CD14-positive monocyte (primary cell): Measurements from ENCODE around the gene TAF1A. TPM values are rescaled to one million over a fixed set of nuclear protein-coding genes. Genes with fewer than 3 reads are reported as not detected.

Source experiments
- DNase-seq, 3 donors: peaks; one replicate each; pipeline ENCODE4 v3.0.0-alpha.2; 2011 to 2022
- H2AFZ ChIP-seq: 2 replicates; pipeline ENCODE4 v1.6.0; 2012; ENCODE audit warnings: mild to moderate bottlenecking, low read depth, low read length, inconsistent platforms; ENCODE audit not compliant: insufficient read depth, poor library complexity, severe bottlenecking
- H3K27ac ChIP-seq, 2 donors: 1 replicate in 1 of 2; 2 replicates in 1 of 2; pipeline ENCODE4 v1.5.1; 2012 to 2013; ENCODE audit warnings: low read length in 2 of 2, control low read depth in 1 of 2, inconsistent platforms in 1 of 2, low read depth in 1 of 2, mild to moderate bottlenecking in 1 of 2
- H3K27me3 ChIP-seq, 2 donors: one replicate each; pipeline versions ENCODE4 v1.6.0 to v1.6.1; 2011 to 2013; ENCODE audit warnings: low read length in 2 of 2; ENCODE audit not compliant: control insufficient read depth in 2 of 2, insufficient read depth in 2 of 2
- H3K36me3 ChIP-seq, 2 donors: replicated peaks in 1 of 2; 1 replicate in 1 of 2; 2 replicates in 1 of 2; pipeline versions ENCODE4 v1.5.1 to v1.6.1; 2012 to 2013; ENCODE audit warnings: low read length in 2 of 2, control low read depth in 1 of 2, inconsistent platforms in 1 of 2, mild to moderate bottlenecking in 1 of 2; ENCODE audit not compliant: insufficient read depth in 2 of 2, control insufficient read depth in 1 of 2
- H3K4me1 ChIP-seq, 2 donors: 1 replicate in 1 of 2; 2 replicates in 1 of 2; pipeline versions ENCODE4 v1.5.1 to v1.6.1; 2012 to 2013; ENCODE audit warnings: low read length in 2 of 2, control low read depth in 1 of 2, inconsistent platforms in 1 of 2, mild to moderate bottlenecking in 1 of 2, moderate library complexity in 1 of 2; ENCODE audit not compliant: insufficient read depth in 2 of 2, control insufficient read depth in 1 of 2
- H3K4me2 ChIP-seq: replicated peaks from 2 replicates; pipeline ENCODE3; 2012; ENCODE audit warnings: low read length, moderate library complexity, mild to moderate bottlenecking; ENCODE audit not compliant: poor library complexity, severe bottlenecking; ENCODE audit errors: extremely low read depth
- H3K4me3 ChIP-seq, 3 experiments: fragments of 200-600 bp in 1 of 3; sonication (generic) in 1 of 3; replicated peaks in 1 of 3; 1 replicate in 2 of 3; 2 replicates in 1 of 3; pipeline ENCODE4 v1.5.1; 2011 to 2013; ENCODE audit warnings: low read length in 3 of 3, mild to moderate bottlenecking in 3 of 3, control low read depth in 2 of 3, low read depth in 2 of 3, inconsistent platforms in 1 of 3, moderate library complexity in 1 of 3
- H3K79me2 ChIP-seq: 2 replicates; pipeline ENCODE4 v1.6.0; 2012; ENCODE audit warnings: mild to moderate bottlenecking, control low read depth, inconsistent platforms, low read length, moderate library complexity; ENCODE audit not compliant: insufficient read depth
- H3K9ac ChIP-seq: 2 replicates; pipeline ENCODE4 v1.6.0; 2017; ENCODE audit warnings: low read length, mild to moderate bottlenecking; ENCODE audit not compliant: insufficient read depth, poor library complexity, severe bottlenecking
- H3K9me3 ChIP-seq, 2 donors: replicated peaks in 1 of 2; 1 replicate in 1 of 2; 2 replicates in 1 of 2; pipeline versions ENCODE4 v1.5.1 to v1.6.1; 2012 to 2013; ENCODE audit warnings: low read length in 2 of 2, control low read depth in 1 of 2; ENCODE audit not compliant: control insufficient read depth in 1 of 2, insufficient read depth in 1 of 2
- H4K20me1 ChIP-seq: 2 replicates; pipeline ENCODE4 v1.6.0; 2012; ENCODE audit warnings: mild to moderate bottlenecking, low read length, control low read depth, moderate library complexity; ENCODE audit not compliant: insufficient read depth
- H3K27ac Mint-ChIP-seq, 7 donors: one replicate each; pipeline ENCODE4 v1.8.0; 2020; ENCODE audit warnings: mild to moderate bottlenecking in 7 of 7, mixed read lengths in 7 of 7, moderate library complexity in 6 of 7, inconsistent platforms in 2 of 7
- H3K27me3 Mint-ChIP-seq, 3 donors: one replicate each; pipeline ENCODE4 v1.8.0; 2021 to 2022; ENCODE audit warnings: low read depth in 3 of 3, mild to moderate bottlenecking in 3 of 3, mixed read lengths in 3 of 3, moderate library complexity in 3 of 3, inconsistent platforms in 1 of 3
- H3K36me3 Mint-ChIP-seq, 2 donors: one replicate each; pipeline ENCODE4 v1.8.0; 2020; ENCODE audit warnings: mixed read lengths in 2 of 2, inconsistent platforms in 1 of 2, mild to moderate bottlenecking in 1 of 2
- H3K4me1 Mint-ChIP-seq: one replicate; pipeline ENCODE4 v1.8.0; 2020; ENCODE audit warnings: mild to moderate bottlenecking, mixed read lengths
- H3K4me3 Mint-ChIP-seq, 2 donors: one replicate each; pipeline ENCODE4 v1.8.0; 2020; ENCODE audit warnings: mild to moderate bottlenecking in 2 of 2, mixed read lengths in 2 of 2, moderate library complexity in 1 of 2
- H3K9me3 Mint-ChIP-seq, 7 donors: one replicate each; pipeline ENCODE4 v1.8.0; 2020 to 2022; ENCODE audit warnings: mixed read lengths in 7 of 7, mild to moderate bottlenecking in 6 of 7, moderate library complexity in 6 of 7, inconsistent platforms in 2 of 7
- WGBS: methylation state at CpG from one replicate; pipeline ENCODE4 v1.1.5; 2013; ENCODE audit warnings: missing lambda C conversion rate; ENCODE audit not compliant: insufficient coverage; 5-methylcytosine and 5-hydroxymethylcytosine counted together
- intact Hi-C, 2 donors: fragments of 100-400 bp; cut with micrococcal nuclease; formaldehyde crosslinking; loops; one replicate each; pipeline versions ENCODE4 v1.15.0 to v1.15.1; 2023
- polyA plus RNA-seq, 3 donors: library from polyadenylated mRNA; depleted of rRNA in 1 of 3; unstranded in 2 of 3; stranded (reverse) in 1 of 3; fragments of 300-500 nt in 2 of 3; fragments of >200 nt in 1 of 3; fragmentation: Illumina TruSeq in 2 of 3; gene quantifications; 1 replicate in 2 of 3; 2 replicates in 1 of 3; pipeline ENCODE4 v1.2.3, GENCODE V29; 2012 to 2021
- TF ChIP-seq, protein P1 (sequence below): fragments of 200-600 bp; IDR thresholded peaks from one replicate; pipeline ENCODE4 v1.8.0; 2022; ENCODE audit warnings: antibody characterized with exemption, mild to moderate bottlenecking

TAF1A gene
- polyA plus RNA-seq, 3 donors = 1.3 to 5.1 (median 2.5) TPM

- no peak for DNase-seq
- Mint-ChIP-seq H3K4me1 (no peaks in the 10 kb centered on the region), H3K27ac (no peak overlapping the region), H3K9me3 (peaks cover 0 to 3% (median 0%) of the 10 kb centered on the region in 7 donors), H3K27me3 (peaks cover 0 to 5% (median 1%) of the 10 kb centered on the region in 3 donors), H3K36me3 (no peaks in the 10 kb centered on the region), H3K4me3 (no peak overlapping the region)
- H3K4me1 ChIP-seq = no peaks in the 10 kb centered on the region
- no peaks in the 10 kb centered on the region for H4K20me1 ChIP-seq
- intact Hi-C loops = no loop called here
- TF ChIP-seq, protein P1, sequence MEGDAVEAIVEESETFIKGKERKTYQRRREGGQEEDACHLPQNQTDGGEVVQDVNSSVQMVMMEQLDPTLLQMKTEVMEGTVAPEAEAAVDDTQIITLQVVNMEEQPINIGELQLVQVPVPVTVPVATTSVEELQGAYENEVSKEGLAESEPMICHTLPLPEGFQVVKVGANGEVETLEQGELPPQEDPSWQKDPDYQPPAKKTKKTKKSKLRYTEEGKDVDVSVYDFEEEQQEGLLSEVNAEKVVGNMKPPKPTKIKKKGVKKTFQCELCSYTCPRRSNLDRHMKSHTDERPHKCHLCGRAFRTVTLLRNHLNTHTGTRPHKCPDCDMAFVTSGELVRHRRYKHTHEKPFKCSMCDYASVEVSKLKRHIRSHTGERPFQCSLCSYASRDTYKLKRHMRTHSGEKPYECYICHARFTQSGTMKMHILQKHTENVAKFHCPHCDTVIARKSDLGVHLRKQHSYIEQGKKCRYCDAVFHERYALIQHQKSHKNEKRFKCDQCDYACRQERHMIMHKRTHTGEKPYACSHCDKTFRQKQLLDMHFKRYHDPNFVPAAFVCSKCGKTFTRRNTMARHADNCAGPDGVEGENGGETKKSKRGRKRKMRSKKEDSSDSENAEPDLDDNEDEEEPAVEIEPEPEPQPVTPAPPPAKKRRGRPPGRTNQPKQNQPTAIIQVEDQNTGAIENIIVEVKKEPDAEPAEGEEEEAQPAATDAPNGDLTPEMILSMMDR = no peak
- WGBS = 100% methylated on average over 1 of the region's 7 CpGs
- no peak overlapping the region for H3K4me3 ChIP-seq
- no peak overlapping the region for H3K9ac ChIP-seq
- no peak overlapping the region for H3K27ac ChIP-seq
- no peaks in the 10 kb centered on the region for H3K27me3 ChIP-seq
- no peaks in the 10 kb centered on the region for H3K9me3 ChIP-seq
- H3K79me2 ChIP-seq = no peaks in the 10 kb centered on the region
- no peak overlapping the region for H3K4me2 ChIP-seq
- H3K36me3 ChIP-seq = no peaks in the 10 kb centered on the region
- H2AFZ ChIP-seq = no peak overlapping the region
Measured at GRCh38 chr1:222521299-222522104, 68.2 kb downstream of the TAF1A start.

Other genes with a start within 250 kb of the TAF1A start
- gene HHIPL2, start 41.8 kb downstream of the TAF1A start, polyA plus RNA-seq = under 1 TPM in 1 of 3 donors, not detected in 2; 0.08 TPM
- 10 to 100 TPM; 19.8 to 37.1 (median 36.6) TPM for gene MIA3, start 28.2 kb upstream of the TAF1A start, polyA plus RNA-seq
- gene AIDA, start 122.6 kb upstream of the TAF1A start, polyA plus RNA-seq = 10 to 100 TPM in 2 of 3 donors, 1 to 10 TPM in 1; 10.0 to 11.7 (median 11.7) TPM
- 10 to 100 TPM in 2 of 3 donors, 1 to 10 TPM in 1; 9.0 to 35.4 (median 26.2) TPM for gene BROX, start 122.6 kb upstream of the TAF1A start, polyA plus RNA-seq
- not detected for gene FAM177B, start 147.3 kb upstream of the TAF1A start, polyA plus RNA-seq
- 1 to 10 TPM in 1 of 3 donors, under 1 TPM in 2; 0.34 to 2.1 (median 0.61) TPM for gene DISP1, start 225.1 kb upstream of the TAF1A start, polyA plus RNA-seq